Measurements from ENCODE around the gene CCR7.

Gene CCR7

GRCh38 chr17:40509626-40510327, 55.5 kb downstream of the CCR7 start:
- no peak overlapping the region for H3K4me3 ChIP-seq (ENCODE audit: low read length)
- no peak for DNase-seq (ENCODE audit: low read depth)
- TF ChIP-seq CTCF (conservative IDR thresholded peaks at IDR 0.05; ENCODE audit: low read length) = no peak

- no peak for TF ChIP-seq CTCF (conservative IDR thresholded peaks at IDR 0.05; ENCODE audit: low read length)
- no peak for DNase-seq (ENCODE audit: low read depth)
Measured at GRCh38 chr17:40506786-40507185, 58.5 kb downstream of the CCR7 start.

More at GRCh38 chr17:40506786-40507185, 58.5 kb downstream of the CCR7 start:
- H3K4me3 ChIP-seq (ENCODE audit: low read length) = no peak overlapping the region
